HG03460 (cell line): ENCODE results near the gene RASGRF2.
A peak's percentile ranks its signal among the peaks of the same experiment; 100 is the strongest.

Experiments
- ATAC-seq: cut with Tn5 transposase; IDR thresholded peaks from one replicate; pipeline ENCODE4 v1.9.1; 2021; ENCODE audit not compliant: unreplicated experiment

RASGRF2 gene

GRCh38 chr5:81166430-81166829 lies 206.3 kb downstream of the RASGRF2 start:
- ATAC-seq: no peak

GRCh38 chr5:81167078-81167477 lies 206.9 kb downstream of the RASGRF2 start:
- ATAC-seq: no peak

GRCh38 chr5:81167544-81167943 lies 207.4 kb downstream of the RASGRF2 start:
- no peak for ATAC-seq

GRCh38 chr5:81169924-81170323 lies 209.8 kb downstream of the RASGRF2 start:
- ATAC-seq: no peak

- no peak for ATAC-seq
These were observed 211.6 kb downstream of the RASGRF2 start for GRCh38 chr5:81171769-81172168.

- no peak for ATAC-seq
These were observed 212.5 kb downstream of the RASGRF2 start for GRCh38 chr5:81172710-81173109.

- ATAC-seq: no peak
These were observed 216.9 kb downstream of the RASGRF2 start for GRCh38 chr5:81177061-81177460.

- no peak for ATAC-seq
These were observed 219.8 kb downstream of the RASGRF2 start for GRCh38 chr5:81179959-81180358.

- ATAC-seq: no peak
These were observed 220.8 kb downstream of the RASGRF2 start for GRCh38 chr5:81180780-81181460.

GRCh38 chr5:81181576-81182316 lies 221.6 kb downstream of the RASGRF2 start:
- no peak for ATAC-seq

- no peak for ATAC-seq
These were observed 222.5 kb downstream of the RASGRF2 start for GRCh38 chr5:81182396-81183390.

GRCh38 chr5:81183811-81184748 lies 223.9 kb downstream of the RASGRF2 start:
- ATAC-seq: no peak

- ATAC-seq: no peak
These were observed 224.6 kb downstream of the RASGRF2 start for GRCh38 chr5:81184749-81185110.

GRCh38 chr5:81187885-81188284 lies 227.7 kb downstream of the RASGRF2 start:
- no peak for ATAC-seq

- ATAC-seq: no peak
These were observed 228.8 kb downstream of the RASGRF2 start for GRCh38 chr5:81188962-81189361.

GRCh38 chr5:81189875-81190498 lies 229.8 kb downstream of the RASGRF2 start:
- ATAC-seq: no peak

GRCh38 chr5:81191726-81192372 lies 231.7 kb downstream of the RASGRF2 start:
- no peak for ATAC-seq

- no peak for ATAC-seq
These were observed 232.2 kb downstream of the RASGRF2 start for GRCh38 chr5:81192373-81192750.

- ATAC-seq: peak; percentile 77
These were observed 234.6 kb downstream of the RASGRF2 start for GRCh38 chr5:81194633-81195334.
